Measurements from ENCODE around the gene LARGE1.

The LARGE1 gene

GRCh38 chr22:33582822-33583400 lies 337.4 kb downstream of the LARGE1 start:
- no peak for DNase-seq (ENCODE audit: extremely low read depth, low read depth)
- TF ChIP-seq CTCF (IDR thresholded peaks at IDR 0.05; ENCODE audit: low read depth, low read length): no peak

- DNase-seq (ENCODE audit: extremely low read depth, low read depth): no peak
- no peak for TF ChIP-seq CTCF (IDR thresholded peaks at IDR 0.05; ENCODE audit: low read depth, low read length)
Observed at GRCh38 chr22:33580310-33580709, 340.0 kb downstream of the LARGE1 start.

- peak; percentile 96 for TF ChIP-seq CTCF (IDR thresholded peaks at IDR 0.05; ENCODE audit: low read depth, low read length)
- peak; percentile 11 for DNase-seq (ENCODE audit: extremely low read depth, low read depth)
Observed at GRCh38 chr22:33579448-33580093, 340.7 kb downstream of the LARGE1 start.

- no peak for DNase-seq (ENCODE audit: extremely low read depth, low read depth)
- no peak for TF ChIP-seq CTCF (IDR thresholded peaks at IDR 0.05; ENCODE audit: low read depth, low read length)
Observed at GRCh38 chr22:33578752-33579151, 341.5 kb downstream of the LARGE1 start.

GRCh38 chr22:33577862-33578411 lies 342.3 kb downstream of the LARGE1 start:
- no peak for TF ChIP-seq CTCF (IDR thresholded peaks at IDR 0.05; ENCODE audit: low read depth, low read length)
- DNase-seq (ENCODE audit: extremely low read depth, low read depth): no peak

GRCh38 chr22:33576205-33576604 lies 344.1 kb downstream of the LARGE1 start:
- no peak for DNase-seq (ENCODE audit: extremely low read depth, low read depth)
- no peak for TF ChIP-seq CTCF (IDR thresholded peaks at IDR 0.05; ENCODE audit: low read depth, low read length)

- no peak for DNase-seq (ENCODE audit: extremely low read depth, low read depth)
- no peak for TF ChIP-seq CTCF (IDR thresholded peaks at IDR 0.05; ENCODE audit: low read depth, low read length)
Observed at GRCh38 chr22:33575771-33576170, 344.5 kb downstream of the LARGE1 start.

Measured in AG09319 (cell line).